ENCODE results near the gene ATP8A2. TPM values are rescaled to one million over a fixed set of nuclear protein-coding genes. Genes with fewer than 3 reads are reported as not detected.

ATP8A2 gene
- total RNA-seq, 1 donor from 2014 or later: 1.7 TPM

DNA sequence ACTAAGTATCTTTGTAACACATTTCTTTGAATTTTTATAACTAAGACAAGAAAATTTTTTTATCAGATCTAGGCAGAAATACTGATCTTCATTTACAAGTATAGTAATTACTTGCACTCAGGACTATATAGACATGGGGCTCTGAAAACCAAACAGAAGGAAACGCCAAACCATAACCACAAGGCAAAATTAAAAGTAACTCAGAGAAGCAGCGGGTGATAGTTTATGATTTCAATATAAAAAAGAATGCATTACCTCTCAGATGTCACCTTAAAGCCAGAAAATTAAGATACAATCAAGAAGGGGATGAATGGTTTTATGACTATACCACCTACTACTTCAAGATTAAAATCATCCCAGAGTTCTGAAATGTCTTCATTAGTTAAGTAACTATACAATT, 673.4 kb downstream of the ATP8A2 start:
- Histone ChIP-seq H3K4me3 (no peak overlapping the region), H3K27me3 (ENCODE audit: low read depth) (peaks cover 14% of the 10 kb centered on the region), H3K9me3 (no peaks in the 10 kb centered on the region), H3K4me1 (no peaks in the 10 kb centered on the region), H3K36me3 (no peaks in the 10 kb centered on the region), H3K27ac (no peak overlapping the region)
- DNase-seq (no peak), ATAC-seq (no peak)
- TF ChIP-seq, protein P1, sequence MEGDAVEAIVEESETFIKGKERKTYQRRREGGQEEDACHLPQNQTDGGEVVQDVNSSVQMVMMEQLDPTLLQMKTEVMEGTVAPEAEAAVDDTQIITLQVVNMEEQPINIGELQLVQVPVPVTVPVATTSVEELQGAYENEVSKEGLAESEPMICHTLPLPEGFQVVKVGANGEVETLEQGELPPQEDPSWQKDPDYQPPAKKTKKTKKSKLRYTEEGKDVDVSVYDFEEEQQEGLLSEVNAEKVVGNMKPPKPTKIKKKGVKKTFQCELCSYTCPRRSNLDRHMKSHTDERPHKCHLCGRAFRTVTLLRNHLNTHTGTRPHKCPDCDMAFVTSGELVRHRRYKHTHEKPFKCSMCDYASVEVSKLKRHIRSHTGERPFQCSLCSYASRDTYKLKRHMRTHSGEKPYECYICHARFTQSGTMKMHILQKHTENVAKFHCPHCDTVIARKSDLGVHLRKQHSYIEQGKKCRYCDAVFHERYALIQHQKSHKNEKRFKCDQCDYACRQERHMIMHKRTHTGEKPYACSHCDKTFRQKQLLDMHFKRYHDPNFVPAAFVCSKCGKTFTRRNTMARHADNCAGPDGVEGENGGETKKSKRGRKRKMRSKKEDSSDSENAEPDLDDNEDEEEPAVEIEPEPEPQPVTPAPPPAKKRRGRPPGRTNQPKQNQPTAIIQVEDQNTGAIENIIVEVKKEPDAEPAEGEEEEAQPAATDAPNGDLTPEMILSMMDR (IDR thresholded peaks at IDR 0.05): no peak
- intact Hi-C loops (cut with DNase I): no loop called here

DNA sequence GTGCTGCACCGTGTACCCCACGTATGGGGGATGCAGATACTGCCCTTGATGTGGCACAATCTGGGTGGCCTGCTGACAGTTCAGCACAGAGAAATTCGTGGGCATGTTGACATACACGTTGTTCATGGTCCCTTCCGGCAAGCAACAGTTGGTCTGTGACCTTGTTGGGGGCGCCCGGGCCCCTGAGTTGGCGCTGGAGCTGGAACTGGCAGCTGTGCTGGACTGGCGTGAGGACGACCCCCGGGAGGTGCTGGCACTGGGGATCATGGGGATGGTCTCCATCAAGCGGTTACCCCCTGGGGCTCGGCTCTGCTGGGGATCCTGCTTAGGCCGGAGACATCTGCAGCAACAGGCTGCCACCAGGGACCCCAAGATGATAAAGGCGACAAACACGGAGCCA, 674.9 kb downstream of the ATP8A2 start:
- Histone ChIP-seq H3K4me3 (no peak overlapping the region), H3K4me1 (peaks cover 9% of the 10 kb centered on the region), H3K27ac (no peak overlapping the region), H3K27me3 (ENCODE audit: low read depth) (peaks cover 29% of the 10 kb centered on the region), H3K9me3 (no peaks in the 10 kb centered on the region), H3K36me3 (no peaks in the 10 kb centered on the region)
- TF ChIP-seq, protein P1 (IDR thresholded peaks at IDR 0.05): no peak
- intact Hi-C loops (cut with DNase I): no loop called here
- DNase-seq (no peak), ATAC-seq (no peak)

DNA sequence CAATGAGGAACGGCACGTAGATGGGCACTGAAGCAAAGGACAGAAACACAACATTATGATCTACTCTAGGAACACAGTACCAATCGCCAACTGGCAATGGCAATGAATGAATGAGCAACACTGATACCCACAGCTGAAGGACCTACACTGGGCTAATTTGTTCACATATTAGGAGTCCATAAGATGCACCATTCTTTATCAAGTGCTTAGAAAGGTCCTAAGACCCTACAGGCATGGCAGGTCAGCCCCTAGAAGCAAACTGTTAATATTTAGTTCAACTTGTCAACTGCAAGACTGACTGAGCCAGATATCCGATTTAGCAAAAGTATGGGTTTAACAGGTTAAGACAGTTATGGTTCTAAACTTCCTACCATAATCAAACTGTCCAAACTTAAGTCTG, 675.3 kb downstream of the ATP8A2 start:
- ATAC-seq (no peak), DNase-seq (no peak)
- Histone ChIP-seq H3K4me1 (peaks cover 9% of the 10 kb centered on the region), H3K4me3 (no peak overlapping the region), H3K36me3 (no peaks in the 10 kb centered on the region), H3K27me3 (ENCODE audit: low read depth) (peaks cover 33% of the 10 kb centered on the region), H3K27ac (no peak overlapping the region), H3K9me3 (no peaks in the 10 kb centered on the region)
- TF ChIP-seq, protein P1 (IDR thresholded peaks at IDR 0.05): no peak
- intact Hi-C loops (cut with DNase I): no loop called here

DNA sequence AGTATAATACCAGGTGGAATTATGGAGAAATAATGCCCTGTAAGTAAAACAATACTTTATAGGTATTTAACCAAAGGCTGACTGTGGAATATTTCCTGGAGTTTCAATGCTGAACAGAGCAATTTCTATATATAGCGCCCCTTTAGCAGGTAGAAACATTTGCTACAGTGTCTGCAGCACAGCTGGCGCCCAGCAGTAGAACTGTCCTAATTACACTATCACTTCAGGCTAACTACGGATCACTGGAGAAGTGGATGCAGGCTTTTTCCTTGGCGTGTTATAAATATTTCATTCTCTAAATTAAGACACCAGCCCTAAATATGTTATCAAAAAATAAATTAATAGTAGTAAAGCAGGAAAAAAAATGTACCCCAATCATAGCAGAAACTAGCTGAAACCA, 677.0 kb downstream of the ATP8A2 start:
- H3K27me3 ChIP-seq (ENCODE audit: low read depth): peaks cover 37% of the 10 kb centered on the region
- H3K4me3 ChIP-seq: peak overlapping the region; percentile 58
- TF ChIP-seq, protein P1 (IDR thresholded peaks at IDR 0.05): no peak
- H3K9me3 ChIP-seq: no peaks in the 10 kb centered on the region
- intact Hi-C loops (cut with DNase I): no loop called here
- H3K4me1 ChIP-seq: peaks cover 9% of the 10 kb centered on the region
- no peak for DNase-seq
- no peak for ATAC-seq
- H3K27ac ChIP-seq: no peak overlapping the region
- H3K36me3 ChIP-seq: no peaks in the 10 kb centered on the region

DNA sequence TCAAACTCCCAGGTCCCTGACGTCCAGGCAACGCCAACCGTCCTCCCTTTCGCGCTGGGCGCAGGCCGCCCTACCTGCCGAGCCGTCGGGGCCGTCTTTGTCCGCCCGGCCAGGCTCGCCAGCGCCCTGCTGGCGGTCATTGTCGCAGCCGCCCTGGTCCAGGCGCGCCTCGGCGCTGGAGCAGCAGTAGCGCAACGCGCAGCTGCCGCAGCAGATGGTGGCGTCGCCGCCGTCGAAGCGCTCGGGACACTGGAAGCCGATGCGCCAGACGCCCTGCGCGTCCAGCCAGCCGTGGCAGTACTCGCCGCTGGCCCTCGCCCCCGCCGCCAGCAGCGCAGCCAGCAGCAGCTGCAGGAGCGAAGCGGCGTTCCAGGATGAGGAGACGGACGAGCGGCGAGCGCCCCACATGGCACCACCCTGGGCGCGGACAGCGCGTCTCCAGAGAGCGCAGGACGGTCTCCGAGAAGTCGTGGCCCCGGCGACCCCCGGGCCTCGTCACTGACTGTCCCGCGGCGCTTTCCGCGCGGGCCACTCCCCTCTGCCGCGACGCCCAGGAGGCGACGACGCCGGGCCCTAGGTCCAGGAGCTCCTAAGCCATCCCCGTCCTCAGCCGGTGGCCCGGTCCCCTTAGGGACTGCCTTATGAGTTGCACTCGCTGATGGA, 678.9 kb downstream of the ATP8A2 start:
- ATAC-seq (peak; percentile 67), DNase-seq (peak; percentile 52)
- Histone ChIP-seq H3K4me1 (peaks cover 9% of the 10 kb centered on the region), H3K27me3 (ENCODE audit: low read depth) (peaks cover 37% of the 10 kb centered on the region), H3K4me3 (peak overlapping the region; percentile 58), H3K27ac (no peak overlapping the region), H3K36me3 (no peaks in the 10 kb centered on the region), H3K9me3 (no peaks in the 10 kb centered on the region)
- intact Hi-C loops (cut with DNase I): no loop called here
- TF ChIP-seq, protein P1 (IDR thresholded peaks at IDR 0.05): no peak

All from lower lobe of right lung (tissue), 2 donors.